ENCODE data around the gene SLC6A12.

The SLC6A12 gene

DNA sequence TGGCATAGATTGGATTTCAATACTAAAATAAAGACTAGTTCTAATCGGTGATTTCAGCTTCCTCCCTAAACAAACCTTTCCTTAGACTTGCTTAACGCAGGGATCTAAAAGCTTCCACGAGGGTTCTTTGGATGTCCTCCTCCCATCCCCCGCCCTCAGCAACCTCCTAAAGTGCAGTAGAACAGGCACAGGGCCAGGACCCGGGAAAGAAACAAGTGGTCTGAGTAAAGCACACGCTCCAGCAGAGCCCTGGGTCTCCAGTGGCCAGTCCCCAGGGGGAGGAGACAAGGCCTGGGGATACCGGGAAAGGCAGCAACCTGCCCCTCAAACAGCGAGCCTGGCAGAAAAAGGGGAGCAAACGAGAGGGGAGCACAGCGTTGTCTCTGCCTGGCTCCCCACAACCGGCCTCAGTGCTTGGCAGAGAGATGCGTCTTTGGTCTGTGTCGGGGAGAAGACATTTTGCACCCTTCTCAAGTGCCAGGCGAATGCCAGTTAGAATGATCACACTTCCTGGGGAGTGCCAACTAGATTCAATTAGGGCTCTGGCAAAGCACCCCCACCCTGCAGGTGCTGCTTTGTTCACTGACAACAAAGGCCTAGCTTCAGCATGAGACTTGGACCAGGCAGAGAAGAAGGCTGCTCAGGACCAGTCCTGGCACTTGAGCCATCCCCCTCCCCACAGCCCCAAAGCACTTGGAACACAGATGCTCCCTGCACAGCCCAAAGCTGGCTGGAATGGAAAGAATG, 17.1 kb upstream of the SLC6A12 start:
- TF ChIP-seq GLIS3 (CRISPR knock-in tag; IDR thresholded peaks at IDR 0.05) (no peak), ESRRG (CRISPR knock-in tag; IDR thresholded peaks at IDR 0.05) (no peak), ZNF8 (CRISPR knock-in tag; IDR thresholded peaks at IDR 0.05) (no peak), ARNTL (CRISPR knock-in tag; IDR thresholded peaks at IDR 0.05; ENCODE audit: borderline replicate concordance, low read depth) (no peak), PPARA (CRISPR knock-in tag; IDR thresholded peaks at IDR 0.05; ENCODE audit: borderline replicate concordance) (no peak), OSR1 (CRISPR knock-in tag; IDR thresholded peaks at IDR 0.05) (no peak), SNAI2 (CRISPR knock-in tag; IDR thresholded peaks at IDR 0.05) (no peak), TOX (CRISPR knock-in tag; IDR thresholded peaks at IDR 0.05; ENCODE audit: borderline replicate concordance) (no peak), ZNF565 (CRISPR knock-in tag; conservative IDR thresholded peaks at IDR 0.05; ENCODE audit: low read depth) (no peak), RARB (CRISPR knock-in tag; IDR thresholded peaks at IDR 0.05) (no peak)
- TF ChIP-seq, protein P1, sequence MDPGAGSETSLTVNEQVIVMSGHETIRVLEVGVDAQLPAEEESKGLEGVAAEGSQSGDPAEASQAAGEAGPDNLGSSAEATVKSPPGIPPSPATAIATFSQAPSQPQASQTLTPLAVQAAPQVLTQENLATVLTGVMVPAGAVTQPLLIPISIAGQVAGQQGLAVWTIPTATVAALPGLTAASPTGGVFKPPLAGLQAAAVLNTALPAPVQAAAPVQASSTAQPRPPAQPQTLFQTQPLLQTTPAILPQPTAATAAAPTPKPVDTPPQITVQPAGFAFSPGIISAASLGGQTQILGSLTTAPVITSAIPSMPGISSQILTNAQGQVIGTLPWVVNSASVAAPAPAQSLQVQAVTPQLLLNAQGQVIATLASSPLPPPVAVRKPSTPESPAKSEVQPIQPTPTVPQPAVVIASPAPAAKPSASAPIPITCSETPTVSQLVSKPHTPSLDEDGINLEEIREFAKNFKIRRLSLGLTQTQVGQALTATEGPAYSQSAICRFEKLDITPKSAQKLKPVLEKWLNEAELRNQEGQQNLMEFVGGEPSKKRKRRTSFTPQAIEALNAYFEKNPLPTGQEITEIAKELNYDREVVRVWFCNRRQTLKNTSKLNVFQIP (CRISPR knock-in tag; IDR thresholded peaks at IDR 0.05; ENCODE audit: borderline replicate concordance, low read depth), result no peak
- TF ChIP-seq, protein P2, sequence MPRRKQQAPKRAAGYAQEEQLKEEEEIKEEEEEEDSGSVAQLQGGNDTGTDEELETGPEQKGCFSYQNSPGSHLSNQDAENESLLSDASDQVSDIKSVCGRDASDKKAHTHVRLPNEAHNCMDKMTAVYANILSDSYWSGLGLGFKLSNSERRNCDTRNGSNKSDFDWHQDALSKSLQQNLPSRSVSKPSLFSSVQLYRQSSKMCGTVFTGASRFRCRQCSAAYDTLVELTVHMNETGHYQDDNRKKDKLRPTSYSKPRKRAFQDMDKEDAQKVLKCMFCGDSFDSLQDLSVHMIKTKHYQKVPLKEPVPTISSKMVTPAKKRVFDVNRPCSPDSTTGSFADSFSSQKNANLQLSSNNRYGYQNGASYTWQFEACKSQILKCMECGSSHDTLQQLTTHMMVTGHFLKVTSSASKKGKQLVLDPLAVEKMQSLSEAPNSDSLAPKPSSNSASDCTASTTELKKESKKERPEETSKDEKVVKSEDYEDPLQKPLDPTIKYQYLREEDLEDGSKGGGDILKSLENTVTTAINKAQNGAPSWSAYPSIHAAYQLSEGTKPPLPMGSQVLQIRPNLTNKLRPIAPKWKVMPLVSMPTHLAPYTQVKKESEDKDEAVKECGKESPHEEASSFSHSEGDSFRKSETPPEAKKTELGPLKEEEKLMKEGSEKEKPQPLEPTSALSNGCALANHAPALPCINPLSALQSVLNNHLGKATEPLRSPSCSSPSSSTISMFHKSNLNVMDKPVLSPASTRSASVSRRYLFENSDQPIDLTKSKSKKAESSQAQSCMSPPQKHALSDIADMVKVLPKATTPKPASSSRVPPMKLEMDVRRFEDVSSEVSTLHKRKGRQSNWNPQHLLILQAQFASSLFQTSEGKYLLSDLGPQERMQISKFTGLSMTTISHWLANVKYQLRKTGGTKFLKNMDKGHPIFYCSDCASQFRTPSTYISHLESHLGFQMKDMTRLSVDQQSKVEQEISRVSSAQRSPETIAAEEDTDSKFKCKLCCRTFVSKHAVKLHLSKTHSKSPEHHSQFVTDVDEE (CRISPR knock-in tag; IDR thresholded peaks at IDR 0.05), result no peak
- TF ChIP-seq, protein P3, sequence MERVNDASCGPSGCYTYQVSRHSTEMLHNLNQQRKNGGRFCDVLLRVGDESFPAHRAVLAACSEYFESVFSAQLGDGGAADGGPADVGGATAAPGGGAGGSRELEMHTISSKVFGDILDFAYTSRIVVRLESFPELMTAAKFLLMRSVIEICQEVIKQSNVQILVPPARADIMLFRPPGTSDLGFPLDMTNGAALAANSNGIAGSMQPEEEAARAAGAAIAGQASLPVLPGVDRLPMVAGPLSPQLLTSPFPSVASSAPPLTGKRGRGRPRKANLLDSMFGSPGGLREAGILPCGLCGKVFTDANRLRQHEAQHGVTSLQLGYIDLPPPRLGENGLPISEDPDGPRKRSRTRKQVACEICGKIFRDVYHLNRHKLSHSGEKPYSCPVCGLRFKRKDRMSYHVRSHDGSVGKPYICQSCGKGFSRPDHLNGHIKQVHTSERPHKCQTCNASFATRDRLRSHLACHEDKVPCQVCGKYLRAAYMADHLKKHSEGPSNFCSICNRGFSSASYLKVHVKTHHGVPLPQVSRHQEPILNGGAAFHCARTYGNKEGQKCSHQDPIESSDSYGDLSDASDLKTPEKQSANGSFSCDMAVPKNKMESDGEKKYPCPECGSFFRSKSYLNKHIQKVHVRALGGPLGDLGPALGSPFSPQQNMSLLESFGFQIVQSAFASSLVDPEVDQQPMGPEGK (CRISPR knock-in tag; IDR thresholded peaks at IDR 0.05; ENCODE audit: borderline replicate concordance), result no peak
- no peak for ATAC-seq

DNA sequence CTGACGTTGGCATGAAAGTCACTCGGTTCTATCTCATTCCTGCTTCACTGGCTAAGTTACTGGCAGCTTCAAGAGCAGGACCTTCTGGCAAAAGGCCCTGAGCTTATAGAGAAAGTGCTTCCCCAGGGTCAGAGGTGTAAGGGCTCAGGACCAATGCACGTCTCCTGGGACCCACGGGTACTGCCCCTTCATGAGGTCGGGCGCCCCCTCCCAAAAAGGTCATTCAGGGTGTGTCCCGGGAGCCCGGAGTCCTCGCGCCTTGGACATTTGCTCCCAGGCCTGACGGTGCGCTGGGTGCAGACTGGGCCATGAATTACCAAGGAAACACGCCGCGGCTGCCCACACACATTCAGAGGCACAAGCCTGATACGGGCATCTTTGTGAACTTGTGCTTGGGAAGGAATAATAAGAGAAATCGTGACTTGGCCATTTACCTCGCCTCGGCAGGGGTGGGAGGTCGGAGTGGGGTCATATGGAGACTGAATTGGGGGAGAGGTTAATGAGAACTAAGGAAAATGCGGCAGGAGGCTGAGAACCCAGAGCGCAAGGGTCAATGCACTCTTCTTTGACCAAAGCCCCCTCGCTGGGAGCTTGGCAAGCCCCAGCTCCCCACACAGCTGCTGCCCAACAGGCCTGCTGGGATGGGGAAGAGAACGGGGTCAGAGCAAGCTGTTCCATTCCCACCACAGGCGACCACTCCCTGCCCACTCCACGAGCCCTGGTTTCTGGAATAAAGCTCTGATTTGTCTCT, 15.7 kb upstream of the SLC6A12 start:
- no peak for TF ChIP-seq GLIS3 (CRISPR knock-in tag; IDR thresholded peaks at IDR 0.05)
- TF ChIP-seq, protein P1 (CRISPR knock-in tag; IDR thresholded peaks at IDR 0.05; ENCODE audit: borderline replicate concordance, low read depth), result no peak
- no peak for TF ChIP-seq TCF4 (CRISPR knock-in tag; IDR thresholded peaks at IDR 0.05; ENCODE audit: borderline replicate concordance)
- TF ChIP-seq CSDC2 (CRISPR knock-in tag; IDR thresholded peaks at IDR 0.05), result no peak
- TF ChIP-seq RARB (CRISPR knock-in tag; IDR thresholded peaks at IDR 0.05), result no peak
- no peak for ATAC-seq

DNA sequence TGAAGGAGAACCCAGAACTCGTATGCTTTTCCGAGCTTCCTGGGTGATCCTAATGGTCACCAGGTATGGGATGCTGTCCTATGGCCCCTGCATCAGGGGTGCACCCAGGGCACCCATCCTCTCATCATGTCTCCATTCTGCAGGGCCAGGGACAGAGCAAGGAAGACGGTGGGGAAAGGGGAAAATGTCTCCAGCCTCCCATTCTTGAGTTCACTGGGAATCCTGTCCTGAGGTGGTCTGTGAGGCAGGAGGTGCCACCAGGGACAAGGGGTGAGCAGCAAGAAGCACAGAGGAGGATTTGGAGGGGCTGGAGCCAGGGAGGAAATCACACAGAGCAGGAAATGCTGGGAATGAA, 14.9 kb upstream of the SLC6A12 start:
- no peak for ATAC-seq
- TF ChIP-seq TCF4 (CRISPR knock-in tag; IDR thresholded peaks at IDR 0.05; ENCODE audit: borderline replicate concordance) (no peak), ISL1 (CRISPR knock-in tag; IDR thresholded peaks at IDR 0.05) (no peak), ARNTL (CRISPR knock-in tag; IDR thresholded peaks at IDR 0.05; ENCODE audit: borderline replicate concordance, low read depth) (no peak), ZNF565 (CRISPR knock-in tag; conservative IDR thresholded peaks at IDR 0.05; ENCODE audit: low read depth) (no peak), ZNF8 (CRISPR knock-in tag; IDR thresholded peaks at IDR 0.05) (no peak), BACH2 (CRISPR knock-in tag; IDR thresholded peaks at IDR 0.05; ENCODE audit: borderline replicate concordance) (no peak), ZC3H10 (CRISPR knock-in tag; IDR thresholded peaks at IDR 0.05) (no peak), GLIS3 (CRISPR knock-in tag; IDR thresholded peaks at IDR 0.05) (no peak), PPARA (CRISPR knock-in tag; IDR thresholded peaks at IDR 0.05; ENCODE audit: borderline replicate concordance) (no peak), CSDC2 (CRISPR knock-in tag; IDR thresholded peaks at IDR 0.05) (no peak), SNAI2 (CRISPR knock-in tag; IDR thresholded peaks at IDR 0.05) (no peak), RARB (CRISPR knock-in tag; IDR thresholded peaks at IDR 0.05) (no peak)
- TF ChIP-seq, protein P2 (CRISPR knock-in tag; IDR thresholded peaks at IDR 0.05), result no peak
- TF ChIP-seq, protein P1 (CRISPR knock-in tag; IDR thresholded peaks at IDR 0.05; ENCODE audit: borderline replicate concordance, low read depth), result no peak
